Ishikawa (cell line): Measurements from ENCODE around the gene ZNF678.

ENCODE experiments used
- CEBPB ChIP-seq: IDR thresholded peaks from 2 replicates; pipeline ENCODE4 v1.6.1; 2012
- CREB1 ChIP-seq: IDR thresholded peaks from 2 replicates; pipeline ENCODE4 v1.6.1; 2012; ENCODE audit warnings: low read depth
- EGR1 ChIP-seq: IDR thresholded peaks from 2 replicates; pipeline ENCODE4 v1.6.1; 2012
- EP300 ChIP-seq: IDR thresholded peaks from 2 replicates; pipeline ENCODE4 v1.6.1; 2012; ENCODE audit warnings: borderline replicate concordance
- FOXM1 ChIP-seq: IDR thresholded peaks from 2 replicates; pipeline ENCODE4 v1.6.1; 2012; ENCODE audit warnings: low read depth, borderline replicate concordance
- MAX ChIP-seq: IDR thresholded peaks from 2 replicates; pipeline ENCODE4 v1.6.1; 2012
- NFIC ChIP-seq: IDR thresholded peaks from 2 replicates; pipeline ENCODE4 v1.6.1; 2012
- RAD21 ChIP-seq: IDR thresholded peaks from 2 replicates; pipeline ENCODE4 v1.6.1; 2012; ENCODE audit warnings: low read depth
- REST ChIP-seq: IDR thresholded peaks from 2 replicates; pipeline ENCODE4 v1.6.1; 2012; ENCODE audit warnings: low read depth, mild to moderate bottlenecking
- TAF1 ChIP-seq: IDR thresholded peaks from 2 replicates; pipeline ENCODE4 v1.6.1; 2012; ENCODE audit warnings: low read depth, mild to moderate bottlenecking
- TCF12 ChIP-seq: IDR thresholded peaks from 2 replicates; pipeline ENCODE4 v1.6.1; 2012; ENCODE audit warnings: low read depth
- TEAD4 ChIP-seq: IDR thresholded peaks from 2 replicates; pipeline ENCODE4 v1.6.1; 2012
- USF1 ChIP-seq: IDR thresholded peaks from 2 replicates; pipeline ENCODE4 v1.6.1; 2012
- YY1 ChIP-seq: IDR thresholded peaks from 2 replicates; pipeline ENCODE4 v1.6.1; 2012; ENCODE audit warnings: low read depth
- ZBTB7A ChIP-seq: IDR thresholded peaks from 2 replicates; pipeline ENCODE4 v1.6.1; 2012; ENCODE audit warnings: low read depth

The ZNF678 gene

GRCh38 chr1:227586733-227587132 lies 23.4 kb downstream of the ZNF678 start:
- TF ChIP-seq CREB1 (no peak), USF1 (no peak), YY1 (no peak), TCF12 (no peak), EP300 (no peak), ZBTB7A (no peak), TEAD4 (no peak), REST (no peak), CEBPB (no peak), MAX (no peak), NFIC (no peak)

GRCh38 chr1:227587968-227588367 lies 24.6 kb downstream of the ZNF678 start:
- TF ChIP-seq TAF1 = no peak
- TF ChIP-seq YY1 = no peak
- TF ChIP-seq TEAD4 = no peak
- no peak for TF ChIP-seq CEBPB

GRCh38 chr1:227603327-227603726 lies 40.0 kb downstream of the ZNF678 start:
- no peak for TF ChIP-seq YY1

- TF ChIP-seq REST (no peak), EGR1 (no peak), TEAD4 (no peak), TAF1 (no peak), NFIC (no peak), YY1 (no peak), TCF12 (no peak), USF1 (no peak), CREB1 (no peak)
Measured at GRCh38 chr1:227604446-227604845, 41.1 kb downstream of the ZNF678 start.

- TF ChIP-seq USF1 = no peak
- no peak for TF ChIP-seq CEBPB
- no peak for TF ChIP-seq FOXM1
- TF ChIP-seq CREB1 = no peak
- no peak for TF ChIP-seq EP300
- TF ChIP-seq RAD21 = no peak
Measured at GRCh38 chr1:227607336-227607898, 44.1 kb downstream of the ZNF678 start.

GRCh38 chr1:227612658-227613057 lies 49.3 kb downstream of the ZNF678 start:
- TF ChIP-seq RAD21 (no peak), TCF12 (no peak), CEBPB (no peak), YY1 (no peak), REST (no peak), TEAD4 (no peak), ZBTB7A (no peak), FOXM1 (no peak), NFIC (no peak)
